OCI-LY7 (cell line): ENCODE measurements around the gene CETP.

Experiments used
- CTCF ChIP-seq: fragments of 200-600 bp; sonication (generic); conservative IDR thresholded peaks from 2 replicates; pipeline ENCODE4 v1.5.1; 2014; ENCODE audit warnings: mild to moderate bottlenecking, antibody characterized with exemption, low read length, moderate library complexity, mixed read lengths
- EZH2phosphoT487 ChIP-seq: fragments of 200-600 bp; sonication (generic); IDR thresholded peaks from 2 replicates; pipeline ENCODE4 v1.6.1; 2018; ENCODE audit warnings: low read depth, borderline replicate concordance, mild to moderate bottlenecking, mixed run types, antibody characterized with exemption, low read length, moderate library complexity, mixed read lengths

DNA sequence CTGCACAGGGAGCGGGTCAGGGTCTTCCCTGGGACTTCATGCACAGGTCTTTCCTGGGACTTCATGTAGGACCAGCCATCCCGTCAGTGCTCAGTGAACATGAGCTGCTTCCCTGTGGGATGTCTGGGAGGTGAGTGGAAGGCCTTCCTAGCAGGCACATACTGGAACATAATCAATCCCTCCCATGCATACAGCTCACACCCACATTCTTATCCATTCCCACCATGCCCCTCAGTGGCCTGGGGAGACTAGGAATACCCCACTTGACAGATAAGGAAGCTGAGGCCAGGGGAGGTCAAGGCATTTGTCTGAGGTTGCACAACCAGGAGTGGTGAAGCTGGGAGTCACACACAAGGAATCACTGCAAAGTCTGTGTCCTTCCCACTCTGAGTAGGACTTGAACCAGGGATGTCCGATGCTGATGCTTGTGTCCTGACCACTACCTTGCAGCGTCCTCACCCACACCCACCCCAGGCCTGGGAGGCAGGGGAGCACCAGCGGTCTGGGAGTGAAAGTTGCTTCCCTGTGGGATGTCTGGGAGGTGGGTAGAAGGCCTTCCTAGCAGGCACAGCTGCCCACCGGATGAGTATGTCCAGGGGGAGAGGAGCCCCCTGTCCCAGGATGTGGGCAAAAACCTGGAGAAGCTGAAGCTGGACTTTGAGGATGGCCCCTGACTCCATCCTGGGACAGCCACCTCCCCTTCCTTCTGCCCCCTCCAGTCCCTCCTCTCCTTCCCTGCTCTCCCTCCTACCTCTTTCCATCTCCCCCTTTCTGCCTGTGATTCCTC lies 26.6 kb downstream of the CETP start:
- TF ChIP-seq CTCF (no peak), EZH2phosphoT487 (no peak)
